Mesothelial cell of epicardium (in vitro differentiated cells): ENCODE measurements around the gene ADRA2B. TPM values are rescaled to one million over a fixed set of nuclear protein-coding genes. Genes with fewer than 3 reads are reported as not detected.
A peak's percentile ranks its signal among the peaks of the same experiment; 100 is the strongest.

ENCODE experiments used
- DNase-seq, 2 experiments: peaks; one replicate each; pipeline ENCODE4 v3.0.0; 2021; ENCODE audit warnings: low spot score in 2 of 2; ENCODE audit not compliant: unreplicated experiment in 2 of 2
- H3K27ac Mint-ChIP-seq: 2 replicates; pipeline ENCODE4 v1.8.0; 2021; ENCODE audit warnings: mixed read lengths
- H3K27me3 Mint-ChIP-seq: 2 replicates; pipeline ENCODE4 v1.8.0; 2021; ENCODE audit warnings: low read depth, mixed read lengths
- H3K36me3 Mint-ChIP-seq: 2 replicates; pipeline ENCODE4 v1.8.0; 2021; ENCODE audit warnings: mixed read lengths
- H3K4me1 Mint-ChIP-seq: 2 replicates; pipeline ENCODE4 v1.8.0; 2021; ENCODE audit warnings: mixed read lengths
- H3K4me3 Mint-ChIP-seq: 2 replicates; pipeline ENCODE4 v1.8.0; 2021; ENCODE audit warnings: mild to moderate bottlenecking, moderate library complexity, mixed read lengths
- H3K9me3 Mint-ChIP-seq: 2 replicates; pipeline ENCODE4 v1.8.0; 2021; ENCODE audit warnings: mixed read lengths
- total RNA-seq: library from RNA; stranded (reverse); gene quantifications from 3 replicates; pipeline ENCODE4 v1.2.1, GENCODE V29; 2021
- TF ChIP-seq, protein P1 (sequence below): fragments of 200-600 bp; sonication (generic); IDR thresholded peaks from one replicate; pipeline ENCODE4 v1.5.0; 2021; ENCODE audit warnings: antibody characterized with exemption; ENCODE audit not compliant: unreplicated experiment

ADRA2B gene
- total RNA-seq, 1 donor from 2014 or later = 0.56 TPM

DNA sequence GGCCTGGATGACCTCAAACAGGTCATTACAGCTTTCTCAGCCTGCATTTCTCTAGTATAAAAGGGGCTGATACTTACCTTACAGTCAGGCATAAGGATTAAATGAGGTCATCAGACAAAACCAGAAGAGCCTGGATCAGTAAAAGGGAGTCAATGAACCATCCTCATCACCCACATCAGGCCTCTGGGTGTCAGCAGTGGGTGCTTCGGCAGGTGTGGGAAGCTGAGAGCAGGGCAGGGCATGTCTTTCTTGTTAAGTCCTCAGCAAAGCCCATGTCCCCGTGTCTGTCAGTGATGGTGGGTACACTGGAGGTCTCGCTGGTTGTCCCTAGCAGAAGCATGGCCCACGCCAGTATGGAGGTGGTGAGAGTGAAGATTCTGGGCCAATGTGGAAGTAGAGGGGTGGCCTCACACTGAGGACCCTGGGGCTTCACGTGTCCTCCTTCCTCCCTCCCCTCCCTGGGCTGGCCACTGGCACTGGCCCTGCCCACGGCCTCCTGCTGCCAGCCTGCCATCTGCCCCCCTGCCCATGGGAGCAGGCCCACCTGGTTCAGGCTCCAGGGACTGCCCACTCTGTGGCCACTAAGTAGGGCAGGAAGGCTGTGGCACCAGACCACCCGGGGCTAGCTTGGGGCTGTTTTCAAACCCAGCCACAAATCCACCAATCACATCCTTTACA lies 4.4 kb downstream of the ADRA2B start:
- Mint-ChIP-seq H3K36me3 (no peaks in the 10 kb centered on the region), H3K4me3 (no peak overlapping the region), H3K9me3 (no peaks in the 10 kb centered on the region), H3K27ac (no peak overlapping the region), H3K4me1 (peaks cover 8% of the 10 kb centered on the region), H3K27me3 (peaks cover 30% of the 10 kb centered on the region)
- TF ChIP-seq, protein P1, sequence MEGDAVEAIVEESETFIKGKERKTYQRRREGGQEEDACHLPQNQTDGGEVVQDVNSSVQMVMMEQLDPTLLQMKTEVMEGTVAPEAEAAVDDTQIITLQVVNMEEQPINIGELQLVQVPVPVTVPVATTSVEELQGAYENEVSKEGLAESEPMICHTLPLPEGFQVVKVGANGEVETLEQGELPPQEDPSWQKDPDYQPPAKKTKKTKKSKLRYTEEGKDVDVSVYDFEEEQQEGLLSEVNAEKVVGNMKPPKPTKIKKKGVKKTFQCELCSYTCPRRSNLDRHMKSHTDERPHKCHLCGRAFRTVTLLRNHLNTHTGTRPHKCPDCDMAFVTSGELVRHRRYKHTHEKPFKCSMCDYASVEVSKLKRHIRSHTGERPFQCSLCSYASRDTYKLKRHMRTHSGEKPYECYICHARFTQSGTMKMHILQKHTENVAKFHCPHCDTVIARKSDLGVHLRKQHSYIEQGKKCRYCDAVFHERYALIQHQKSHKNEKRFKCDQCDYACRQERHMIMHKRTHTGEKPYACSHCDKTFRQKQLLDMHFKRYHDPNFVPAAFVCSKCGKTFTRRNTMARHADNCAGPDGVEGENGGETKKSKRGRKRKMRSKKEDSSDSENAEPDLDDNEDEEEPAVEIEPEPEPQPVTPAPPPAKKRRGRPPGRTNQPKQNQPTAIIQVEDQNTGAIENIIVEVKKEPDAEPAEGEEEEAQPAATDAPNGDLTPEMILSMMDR = no peak
- DNase-seq = peak in 1 of 2 experiments; percentile 9

DNA sequence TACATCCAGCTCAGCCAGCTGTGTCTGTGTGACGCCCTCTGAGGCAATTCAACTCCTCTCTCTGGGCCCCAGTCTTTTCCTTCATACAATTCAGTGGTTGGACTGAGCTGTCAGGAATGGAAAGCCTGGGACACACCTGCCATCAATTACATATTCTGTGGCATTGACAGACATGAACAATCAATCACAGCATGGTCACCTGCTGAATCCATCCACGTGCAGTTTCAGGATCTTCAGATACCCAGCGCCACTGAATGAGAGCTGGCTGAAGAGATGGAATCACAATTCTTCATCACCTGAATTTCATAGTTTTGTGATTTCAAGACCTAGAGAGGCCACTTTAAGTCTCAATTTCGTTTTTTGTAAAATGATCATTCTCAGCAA lies 5.1 kb downstream of the ADRA2B start:
- peaks cover 8% of the 10 kb centered on the region for H3K4me1 Mint-ChIP-seq
- no peaks in the 10 kb centered on the region for H3K36me3 Mint-ChIP-seq
- TF ChIP-seq, protein P1 = no peak
- H3K9me3 Mint-ChIP-seq = no peaks in the 10 kb centered on the region
- peaks cover 29% of the 10 kb centered on the region for H3K27me3 Mint-ChIP-seq
- no peak overlapping the region for H3K27ac Mint-ChIP-seq
- H3K4me3 Mint-ChIP-seq = no peak overlapping the region
- no peak for DNase-seq

DNA sequence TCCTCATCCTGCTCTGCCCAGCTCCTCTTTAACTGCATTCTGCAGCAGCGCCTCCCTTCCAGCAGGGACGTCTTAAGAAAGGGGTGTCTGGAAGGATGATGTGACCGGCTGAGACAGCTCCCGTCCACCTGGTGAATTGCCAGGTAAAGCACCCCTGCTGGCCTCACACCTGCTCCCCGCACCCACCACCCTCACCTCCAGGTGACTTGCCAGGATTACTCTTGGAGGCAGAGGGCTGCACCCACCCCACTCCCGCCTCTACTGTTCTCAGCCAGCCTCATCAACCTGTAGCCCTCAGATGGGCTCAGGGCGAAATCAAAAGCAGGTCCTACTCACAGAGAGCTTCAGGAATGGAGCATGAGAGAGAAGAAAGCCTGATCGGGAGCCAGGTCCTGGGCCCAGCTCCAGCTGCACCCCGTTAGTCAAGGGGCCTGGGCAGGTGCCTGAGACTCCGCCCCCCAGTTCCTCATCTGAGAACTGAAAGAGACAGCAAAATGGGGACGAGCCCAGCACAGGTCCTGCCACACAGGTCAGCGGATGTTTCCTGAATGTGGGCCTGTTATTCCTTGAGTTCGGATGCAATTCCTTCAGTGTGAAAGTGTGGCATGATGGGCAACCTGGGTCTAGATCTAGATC lies 5.6 kb downstream of the ADRA2B start:
- no peaks in the 10 kb centered on the region for H3K36me3 Mint-ChIP-seq
- H3K27ac Mint-ChIP-seq = no peak overlapping the region
- peaks cover 24% of the 10 kb centered on the region for H3K27me3 Mint-ChIP-seq
- peaks cover 7% of the 10 kb centered on the region for H3K4me1 Mint-ChIP-seq
- no peaks in the 10 kb centered on the region for H3K9me3 Mint-ChIP-seq
- TF ChIP-seq, protein P1 = no peak
- DNase-seq = peak in 1 of 2 experiments; percentile 15
- H3K4me3 Mint-ChIP-seq = no peak overlapping the region

DNA sequence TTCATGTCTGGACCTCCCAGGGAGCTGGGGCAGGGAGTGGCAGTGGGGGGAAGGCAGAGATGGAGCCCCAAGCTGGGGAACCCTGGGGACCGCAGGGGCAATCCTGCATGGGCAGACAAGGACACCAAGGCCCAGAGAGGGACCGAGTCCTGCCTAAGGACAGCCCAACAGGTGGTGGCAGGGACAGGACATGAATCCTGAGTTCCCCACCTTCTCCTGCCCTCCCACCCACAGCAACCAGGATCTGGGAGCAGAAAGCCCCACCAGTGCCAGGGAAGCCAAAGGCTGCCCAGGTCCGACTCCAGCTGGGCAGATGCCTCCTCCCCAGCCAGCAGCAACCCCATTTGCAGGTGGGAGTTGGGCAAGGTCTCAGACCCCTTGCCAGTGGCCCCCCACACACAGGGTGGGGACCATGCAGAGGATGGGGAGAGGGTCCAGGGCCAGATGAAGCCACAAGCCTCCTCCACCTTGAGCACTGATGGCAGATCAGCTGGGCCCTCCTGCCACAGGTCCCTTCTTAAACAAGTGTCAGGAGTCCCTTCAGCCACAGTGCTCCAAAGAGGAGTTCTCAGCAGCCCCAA lies 6.3 kb downstream of the ADRA2B start:
- Mint-ChIP-seq H3K9me3 (peaks cover 6% of the 10 kb centered on the region), H3K27me3 (peaks cover 17% of the 10 kb centered on the region), H3K36me3 (no peaks in the 10 kb centered on the region), H3K4me1 (peaks cover 6% of the 10 kb centered on the region), H3K4me3 (no peak overlapping the region), H3K27ac (no peak overlapping the region)
- TF ChIP-seq, protein P1 = no peak
- DNase-seq = peak in 1 of 2 experiments; percentile 9

DNA sequence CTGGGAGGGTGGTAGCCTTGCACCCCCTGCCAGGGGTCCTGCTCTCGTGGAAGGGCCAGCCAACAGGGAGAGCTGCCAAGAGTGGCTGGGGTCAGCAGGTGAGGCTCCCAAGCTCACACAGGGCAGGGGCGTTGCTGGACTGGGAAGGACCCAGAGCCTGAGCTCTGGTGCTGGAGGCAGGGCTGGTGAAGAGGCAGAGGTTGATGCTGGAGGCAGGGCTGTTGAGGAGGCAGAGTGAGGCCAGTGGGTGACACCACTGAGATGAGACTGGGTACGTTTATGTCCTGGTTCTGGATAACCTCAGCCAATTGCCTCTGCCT lies 7.0 kb downstream of the ADRA2B start:
- Mint-ChIP-seq H3K27ac (no peak overlapping the region), H3K36me3 (no peaks in the 10 kb centered on the region), H3K9me3 (peaks cover 7% of the 10 kb centered on the region), H3K4me3 (no peak overlapping the region), H3K27me3 (peaks cover 11% of the 10 kb centered on the region), H3K4me1 (peaks cover 6% of the 10 kb centered on the region)
- peak in 1 of 2 experiments; percentile 10 for DNase-seq
- TF ChIP-seq, protein P1 = no peak
